Measurements from ENCODE around the gene OBP2A. TPM values are rescaled to one million over a fixed set of nuclear protein-coding genes. Genes with fewer than 3 reads are reported as not detected.

OBP2A gene
- total RNA-seq, 1 donor = not detected

GRCh38 chr9:135588886-135589595 is 43.1 kb downstream of the OBP2A start:
- TF ChIP-seq CTCF (IDR thresholded peaks at IDR 0.05; ENCODE audit: insufficient read depth, low read depth, low read length) = no peak
- H3K4me3 ChIP-seq (ENCODE audit: low read depth, low read length) = no peak overlapping the region
- no peak for DNase-seq (ENCODE audit: low read depth)

DNA sequence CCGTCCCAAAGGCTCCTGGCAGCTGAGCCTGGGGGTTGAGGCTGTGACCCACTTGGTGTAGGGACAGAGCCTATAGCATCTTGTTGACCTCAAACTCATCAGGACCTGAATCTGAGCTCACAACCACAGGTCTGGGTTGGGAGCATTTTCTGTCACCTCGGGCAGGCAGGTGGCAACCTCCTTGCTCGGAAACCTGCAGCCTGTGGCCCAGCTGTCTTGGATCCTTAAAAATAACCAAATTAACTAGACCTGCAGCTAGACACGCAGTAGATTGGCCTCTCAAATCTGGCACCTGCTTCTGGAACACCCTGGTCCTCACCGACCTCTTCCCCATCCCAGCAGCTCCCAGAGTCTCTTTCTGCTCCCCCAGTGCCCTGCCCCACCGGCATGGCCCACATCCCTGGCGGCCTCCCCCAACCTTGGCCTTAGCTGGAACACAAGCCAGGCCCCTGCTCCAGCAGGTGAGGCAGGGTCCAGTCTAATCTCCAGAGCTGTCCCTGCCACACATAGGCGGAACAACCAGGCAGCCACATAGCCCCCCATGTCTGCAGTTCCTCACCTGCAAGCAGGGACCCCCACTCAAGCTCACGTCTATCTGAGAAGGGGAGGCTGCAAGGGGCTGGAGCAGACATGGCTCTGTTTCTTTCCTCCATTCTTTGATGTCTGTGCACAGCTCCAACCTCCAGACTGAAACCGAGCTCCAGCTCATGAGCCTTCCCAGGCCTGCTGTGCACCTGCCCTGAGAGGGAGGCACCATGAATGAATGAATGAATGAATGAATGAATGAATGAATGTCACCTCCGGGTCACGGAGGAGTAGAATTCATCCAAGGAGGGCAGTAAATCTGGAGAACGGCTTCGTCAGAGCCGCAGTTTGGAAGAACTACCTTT is 43.9 kb downstream of the OBP2A start:
- no peak overlapping the region for H3K4me3 ChIP-seq (ENCODE audit: low read depth, low read length)
- TF ChIP-seq CTCF (IDR thresholded peaks at IDR 0.05; ENCODE audit: insufficient read depth, low read depth, low read length) = no peak
- DNase-seq (ENCODE audit: low read depth) = no peak

GRCh38 chr9:135590486-135591079 is 44.7 kb downstream of the OBP2A start:
- no peak overlapping the region for H3K4me3 ChIP-seq (ENCODE audit: low read depth, low read length)
- no peak for TF ChIP-seq CTCF (IDR thresholded peaks at IDR 0.05; ENCODE audit: insufficient read depth, low read depth, low read length)
- DNase-seq (ENCODE audit: low read depth) = no peak

GRCh38 chr9:135591506-135592330 is 45.8 kb downstream of the OBP2A start:
- no peak for DNase-seq (ENCODE audit: low read depth)
- no peak for TF ChIP-seq CTCF (IDR thresholded peaks at IDR 0.05; ENCODE audit: insufficient read depth, low read depth, low read length)
- H3K4me3 ChIP-seq (ENCODE audit: low read depth, low read length) = no peak overlapping the region

GRCh38 chr9:135592331-135592590 is 46.3 kb downstream of the OBP2A start:
- no peak for DNase-seq (ENCODE audit: low read depth)
- TF ChIP-seq CTCF (IDR thresholded peaks at IDR 0.05; ENCODE audit: insufficient read depth, low read depth, low read length) = no peak
- no peak overlapping the region for H3K4me3 ChIP-seq (ENCODE audit: low read depth, low read length)

DNA sequence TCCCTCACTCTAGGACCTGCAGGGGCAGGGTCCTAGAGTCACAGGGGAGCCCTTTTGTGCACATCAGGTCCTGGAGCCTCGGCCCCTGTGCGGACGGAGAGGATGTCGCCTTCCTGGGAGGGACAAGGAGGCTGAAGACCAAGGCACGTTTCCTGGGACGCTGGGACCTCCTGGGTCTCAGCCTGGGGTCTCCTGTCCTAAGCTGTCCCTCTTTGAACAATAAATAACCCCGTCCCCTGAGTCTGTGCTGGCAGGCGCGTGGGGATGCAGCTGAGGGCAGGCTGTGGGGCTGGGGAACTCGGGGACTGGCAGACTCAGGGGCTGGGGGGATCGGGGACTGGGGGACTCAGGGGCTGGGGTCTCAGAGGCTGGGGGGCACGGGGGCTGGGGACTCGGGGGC is 46.7 kb downstream of the OBP2A start:
- TF ChIP-seq CTCF (IDR thresholded peaks at IDR 0.05; ENCODE audit: insufficient read depth, low read depth, low read length) = no peak
- no peak overlapping the region for H3K4me3 ChIP-seq (ENCODE audit: low read depth, low read length)
- DNase-seq (ENCODE audit: low read depth) = no peak
